Colonic mucosa (tissue), 4 donors: Measurements from ENCODE around the gene FBXL22. TPM values are rescaled to one million over a fixed set of nuclear protein-coding genes. Genes with fewer than 3 reads are reported as not detected.

ENCODE experiments used
- DNase-seq: peaks from one replicate; pipeline ENCODE4 v3.0.0-alpha.2; 2020
- H3K27ac ChIP-seq: fragments of 200-600 bp; one replicate; pipeline ENCODE4 v1.8.0; 2021
- H3K27me3 ChIP-seq: fragments of 200-600 bp; one replicate; pipeline ENCODE4 v1.8.0; 2021
- H3K36me3 ChIP-seq: fragments of 200-600 bp; one replicate; pipeline ENCODE4 v1.8.0; 2021
- H3K4me1 ChIP-seq: fragments of 200-600 bp; one replicate; pipeline ENCODE4 v1.8.0; 2021; ENCODE audit warnings: mild to moderate bottlenecking
- H3K4me3 ChIP-seq: fragments of 200-600 bp; one replicate; pipeline ENCODE4 v1.8.0; 2021
- H3K9ac ChIP-seq, 2 donors: one replicate each; pipeline ENCODE4 v1.7.0; 2013; ENCODE audit warnings: control low read depth in 2 of 2, low read depth in 2 of 2, low read length in 2 of 2
- H3K9me3 ChIP-seq: fragments of 200-600 bp; one replicate; pipeline ENCODE4 v1.8.0; 2021
- CTCF ChIP-seq: fragments of 200-600 bp; IDR thresholded peaks from one replicate; pipeline ENCODE4 v1.8.0; 2022; ENCODE audit warnings: antibody characterized with exemption, mild to moderate bottlenecking
- intact Hi-C: fragments of 100-400 bp; cut with DNase I; formaldehyde crosslinking; loops from one replicate; pipeline ENCODE4 v1.14.1; 2022
- total RNA-seq, 2 donors: library from RNA; stranded (reverse); fragmentation: NEBNext Ultra II Directional in 1 of 2; extraction: Animal tissue kit (Norgen Biotek cat#: 25700) in 1 of 2; gene quantifications; one replicate each; pipeline ENCODE4 v1.2.1, GENCODE V29; 2021
- donor health status: healthy.
- donor health status: DM: no; HTN: no; CAD: no.
- donor health status: DM: no; HTN: no; CAD: no.

The FBXL22 gene
- total RNA-seq, 2 donors from 2014 or later: 2.1 to 4.4 TPM

GRCh38 chr15:63623232-63623969 lies 26.2 kb downstream of the FBXL22 start:
- no peak for TF ChIP-seq CTCF
- no peaks in the 10 kb centered on the region for H3K9me3 ChIP-seq
- H3K9ac ChIP-seq: no peak overlapping the region
- H3K27ac ChIP-seq: no peak overlapping the region
- no peaks in the 10 kb centered on the region for H3K27me3 ChIP-seq
- no peaks in the 10 kb centered on the region for H3K4me1 ChIP-seq
- intact Hi-C loops: no loop called here
- peaks cover 9% of the 10 kb centered on the region for H3K36me3 ChIP-seq
- no peak overlapping the region for H3K4me3 ChIP-seq
- DNase-seq: no peak

- H3K27ac ChIP-seq: no peak overlapping the region
- H3K9me3 ChIP-seq: no peaks in the 10 kb centered on the region
- H3K4me1 ChIP-seq: no peaks in the 10 kb centered on the region
- intact Hi-C loops: no loop called here
- DNase-seq: no peak
- no peak overlapping the region for H3K9ac ChIP-seq
- no peaks in the 10 kb centered on the region for H3K27me3 ChIP-seq
- peaks cover 9% of the 10 kb centered on the region for H3K36me3 ChIP-seq
- no peak overlapping the region for H3K4me3 ChIP-seq
- TF ChIP-seq CTCF: no peak
These were observed 29.8 kb downstream of the FBXL22 start for GRCh38 chr15:63626955-63627354.

- H3K27me3 ChIP-seq: no peaks in the 10 kb centered on the region
- no peak for DNase-seq
- H3K36me3 ChIP-seq: peaks cover 9% of the 10 kb centered on the region
- no peaks in the 10 kb centered on the region for H3K4me1 ChIP-seq
- no peak overlapping the region for H3K9ac ChIP-seq
- intact Hi-C loops: no loop called here
- no peak overlapping the region for H3K27ac ChIP-seq
- no peaks in the 10 kb centered on the region for H3K9me3 ChIP-seq
- no peak overlapping the region for H3K4me3 ChIP-seq
- TF ChIP-seq CTCF: no peak
These were observed 31.1 kb downstream of the FBXL22 start for GRCh38 chr15:63628123-63628822.

- H3K9ac ChIP-seq: no peak overlapping the region
- no peak overlapping the region for H3K4me3 ChIP-seq
- intact Hi-C loops: no loop called here
- H3K4me1 ChIP-seq: no peaks in the 10 kb centered on the region
- H3K27me3 ChIP-seq: no peaks in the 10 kb centered on the region
- TF ChIP-seq CTCF: no peak
- no peaks in the 10 kb centered on the region for H3K9me3 ChIP-seq
- H3K27ac ChIP-seq: no peak overlapping the region
- H3K36me3 ChIP-seq: peaks cover 7% of the 10 kb centered on the region
- no peak for DNase-seq
These were observed 33.0 kb downstream of the FBXL22 start for GRCh38 chr15:63630036-63630751.

GRCh38 chr15:63633312-63633711 lies 36.1 kb downstream of the FBXL22 start:
- TF ChIP-seq CTCF: no peak
- intact Hi-C loops: no loop called here
- no peak for DNase-seq
- H3K9me3 ChIP-seq: no peaks in the 10 kb centered on the region
- no peaks in the 10 kb centered on the region for H3K4me1 ChIP-seq
- no peak overlapping the region for H3K9ac ChIP-seq
- H3K27ac ChIP-seq: no peak overlapping the region
- H3K27me3 ChIP-seq: no peaks in the 10 kb centered on the region
- H3K36me3 ChIP-seq: no peaks in the 10 kb centered on the region
- H3K4me3 ChIP-seq: no peak overlapping the region
